Measurements from ENCODE around the gene SUN1. TPM values are rescaled to one million over a fixed set of nuclear protein-coding genes. Genes with fewer than 3 reads are reported as not detected.
"Not testable (repeated sequence)": the region's sequence is repeated elsewhere in the genome, so short reads cannot be mapped to it uniquely, and the experiment has no call there.

SUN1 gene
- total and polyA plus RNA-seq, 7 donors: 52.5 to 159 (median 132) TPM

DNA sequence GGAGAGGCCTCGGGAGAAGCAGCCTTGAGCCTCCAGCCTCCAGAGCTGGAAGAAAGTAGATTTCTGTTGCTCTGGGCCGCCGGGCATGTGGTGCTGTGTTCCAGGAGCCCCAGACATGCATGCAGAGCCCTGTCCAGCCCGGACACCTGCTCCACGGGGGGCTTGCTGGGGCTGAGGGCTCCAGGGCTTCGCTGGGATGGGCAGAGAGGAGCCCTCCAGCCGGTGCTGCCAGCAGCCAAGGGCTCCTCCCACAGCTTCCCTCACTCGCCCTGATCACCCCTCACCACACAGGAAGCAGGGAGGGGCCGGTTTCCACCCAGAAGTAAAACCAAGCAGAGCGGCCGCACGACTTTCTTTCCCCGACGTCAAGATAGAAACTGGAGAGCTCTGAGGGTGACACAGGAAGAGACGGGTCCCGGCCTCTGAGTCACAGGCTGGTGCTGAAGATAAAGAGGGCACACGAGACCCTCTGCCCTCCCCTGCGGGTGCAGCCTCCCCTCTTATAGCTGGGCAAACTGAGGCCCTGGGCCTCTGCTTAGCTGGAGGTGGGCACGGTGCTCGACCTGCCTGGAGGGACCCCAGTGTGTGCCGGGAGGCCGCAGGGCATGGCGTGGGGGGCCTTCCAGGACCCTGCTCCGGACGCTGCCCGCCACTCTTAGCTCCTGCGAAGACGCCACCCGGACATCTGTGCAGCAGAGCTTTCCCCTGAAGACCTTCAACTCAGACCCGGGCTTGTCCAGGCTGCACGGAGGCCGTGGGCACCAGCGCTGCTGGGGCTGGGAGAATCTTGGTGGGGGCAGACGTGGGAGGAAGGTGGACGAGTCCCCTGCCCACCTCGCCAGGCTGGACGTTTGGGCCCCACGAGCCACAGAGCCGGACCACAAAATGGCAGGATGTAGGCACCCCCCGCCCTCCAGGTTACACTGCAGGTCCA is 91.1 kb downstream of the SUN1 start:
- no peaks in the 10 kb centered on the region for H3K9me3 ChIP-seq
- intact Hi-C loops (cut with DNase I): no loop called here
- TF ChIP-seq, protein P1, sequence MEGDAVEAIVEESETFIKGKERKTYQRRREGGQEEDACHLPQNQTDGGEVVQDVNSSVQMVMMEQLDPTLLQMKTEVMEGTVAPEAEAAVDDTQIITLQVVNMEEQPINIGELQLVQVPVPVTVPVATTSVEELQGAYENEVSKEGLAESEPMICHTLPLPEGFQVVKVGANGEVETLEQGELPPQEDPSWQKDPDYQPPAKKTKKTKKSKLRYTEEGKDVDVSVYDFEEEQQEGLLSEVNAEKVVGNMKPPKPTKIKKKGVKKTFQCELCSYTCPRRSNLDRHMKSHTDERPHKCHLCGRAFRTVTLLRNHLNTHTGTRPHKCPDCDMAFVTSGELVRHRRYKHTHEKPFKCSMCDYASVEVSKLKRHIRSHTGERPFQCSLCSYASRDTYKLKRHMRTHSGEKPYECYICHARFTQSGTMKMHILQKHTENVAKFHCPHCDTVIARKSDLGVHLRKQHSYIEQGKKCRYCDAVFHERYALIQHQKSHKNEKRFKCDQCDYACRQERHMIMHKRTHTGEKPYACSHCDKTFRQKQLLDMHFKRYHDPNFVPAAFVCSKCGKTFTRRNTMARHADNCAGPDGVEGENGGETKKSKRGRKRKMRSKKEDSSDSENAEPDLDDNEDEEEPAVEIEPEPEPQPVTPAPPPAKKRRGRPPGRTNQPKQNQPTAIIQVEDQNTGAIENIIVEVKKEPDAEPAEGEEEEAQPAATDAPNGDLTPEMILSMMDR (IDR thresholded peaks at IDR 0.05): no peak
- WGBS, 3 donors: 51 to 54% (median 54%) methylated on average over 33 to 40 of the region's 40 CpGs
- ATAC-seq (peak; percentile 23 to 59 (median 34)), DNase-seq (peak; percentile 65 to 78)
- H3K4me3 ChIP-seq: peak overlapping the region; percentile 11
- no peaks in the 10 kb centered on the region for H3K4me1 ChIP-seq
- H3K36me3 ChIP-seq (ENCODE audit: insufficient read depth in 1 of 2, low read depth in 1 of 2): no peaks in the 10 kb centered on the region
- H3K27ac ChIP-seq: no peak overlapping the region
- peaks cover 0 to 14% (median 2%) of the 10 kb centered on the region in 3 donors for H3K27me3 ChIP-seq (ENCODE audit: insufficient read depth in 3 of 3, low read length in 2 of 3)

DNA sequence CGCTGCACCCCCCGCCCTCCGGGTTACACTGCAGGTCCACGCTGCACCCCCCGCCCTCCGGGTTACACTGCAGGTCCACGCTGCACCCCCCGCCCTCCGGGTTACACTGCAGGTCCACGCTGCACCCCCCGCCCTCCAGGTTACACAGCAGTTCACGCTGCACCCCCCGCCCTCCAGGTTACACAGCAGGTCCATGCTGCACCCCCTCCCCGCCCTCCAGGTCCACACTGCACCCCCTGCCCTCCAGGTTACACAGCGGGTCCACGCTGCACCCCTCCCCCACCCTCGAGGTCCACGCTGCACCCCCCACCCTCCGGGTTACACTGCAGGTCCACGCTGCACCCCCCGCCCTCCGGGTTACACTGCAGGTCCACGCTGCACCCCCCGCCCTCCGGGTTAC is 91.8 kb downstream of the SUN1 start:
- DNase-seq: peak in 1 of 2 donors; percentile 53
- 76 to 81% (median 80%) methylated on average over 10 to 21 of the region's 25 CpGs for WGBS, 3 donors
- H3K9me3 ChIP-seq; intact Hi-C loops (cut with DNase I); H3K36me3 ChIP-seq (ENCODE audit: insufficient read depth in 1 of 2, low read depth in 1 of 2); H3K4me3 ChIP-seq; H3K27ac ChIP-seq; H3K4me1 ChIP-seq; ATAC-seq: not testable (repeated sequence)
- H3K27me3 ChIP-seq (ENCODE audit: insufficient read depth in 3 of 3, low read length in 2 of 3): peaks cover 0 to 14% (median 6%) of the 10 kb centered on the region in 3 donors

Other genes starting within 250 kb of the SUN1 start
- gene DNAAF5, start 105.8 kb upstream of the SUN1 start, total RNA-seq: 10 to 100 TPM; 17.8 to 26.7 (median 21.9) TPM
- gene DNAAF5, start 105.8 kb upstream of the SUN1 start, polyA plus RNA-seq: 10 to 100 TPM in 2 of 3 donors, 1 to 10 TPM in 1; 9.3 to 17.6 (median 14.1) TPM
- gene PRKAR1B, start 105.2 kb upstream of the SUN1 start, total RNA-seq: 1 to 10 TPM; 1.4 to 4.6 (median 3.4) TPM
- gene PRKAR1B, start 105.2 kb upstream of the SUN1 start, polyA plus RNA-seq: 1 to 10 TPM; 1.5 to 1.9 (median 1.5) TPM
- 10 to 100 TPM; 27.3 to 42.3 (median 29.1) TPM for gene GET4, start 44.1 kb downstream of the SUN1 start, total RNA-seq
- 10 to 100 TPM; 36.8 to 51.1 (median 48.3) TPM for gene GET4, start 44.1 kb downstream of the SUN1 start, polyA plus RNA-seq
- 1 to 10 TPM in 3 of 4 donors, under 1 TPM in 1; 0.88 to 1.4 (median 1.2) TPM for gene ADAP1, start 122.2 kb downstream of the SUN1 start, total RNA-seq
- gene ADAP1, start 122.2 kb downstream of the SUN1 start, polyA plus RNA-seq: under 1 TPM; 0.18 to 0.56 (median 0.56) TPM
- gene COX19, start 143.1 kb downstream of the SUN1 start, total RNA-seq: 1 to 10 TPM; 4.5 to 7.9 (median 6.9) TPM
- 10 to 100 TPM in 2 of 3 donors, 1 to 10 TPM in 1; 5.6 to 12.2 (median 11.3) TPM for gene COX19, start 143.1 kb downstream of the SUN1 start, polyA plus RNA-seq
- not detected for gene CYP2W1, start 150.7 kb downstream of the SUN1 start, total RNA-seq
- not detected for gene CYP2W1, start 150.7 kb downstream of the SUN1 start, polyA plus RNA-seq
- 10 to 100 TPM in 1 of 4 donors, 1 to 10 TPM in 3; 5.0 to 12.1 (median 7.5) TPM for gene GPR146, start 212.1 kb downstream of the SUN1 start, total RNA-seq
- 10 to 100 TPM in 1 of 3 donors, 1 to 10 TPM in 2; 9.4 to 14.0 (median 9.9) TPM for gene GPR146, start 212.1 kb downstream of the SUN1 start, polyA plus RNA-seq

Data from psoas muscle (tissue), 8 donors.